HepG2 (cell line): Measurements from ENCODE around the gene MTRR. TPM values are rescaled to one million over a fixed set of nuclear protein-coding genes. Genes with fewer than 3 reads are reported as not detected.
A peak's percentile ranks its signal among the peaks of the same experiment; 100 is the strongest.

Experiments
- ARID2 ChIP-seq: sonication (generic); formaldehyde crosslinking; IDR thresholded peaks from 2 replicates; pipeline ENCODE4 v1.8.1; 2022; ENCODE audit warnings: mild to moderate bottlenecking, missing genetic modification reagents, borderline replicate concordance
- CREM ChIP-seq, 2 experiments: sonication (generic) in 1 of 2; formaldehyde crosslinking in 1 of 2; IDR thresholded peaks; 2 replicates each; pipeline versions ENCODE4 v1.4.0 to v1.6.1; 2016 to 2020; ENCODE audit warnings: antibody characterized with exemption in 1 of 2, mild to moderate bottlenecking in 1 of 2, missing genetic modification reagents in 1 of 2
- DRAP1 ChIP-seq: IDR thresholded peaks from 2 replicates; pipeline ENCODE4 v1.6.1; 2016; ENCODE audit warnings: missing genetic modification reagents, missing compliant biosample characterization
- MATR3 ChIP-seq: sonication (generic); formaldehyde crosslinking; IDR thresholded peaks from 2 replicates; pipeline ENCODE4 v1.4.0; 2020; ENCODE audit warnings: missing genetic modification reagents
- MLXIP ChIP-seq: sonication (generic); formaldehyde crosslinking; IDR thresholded peaks from 2 replicates; pipeline ENCODE4 v1.9.0; 2021; ENCODE audit warnings: missing genetic modification reagents, borderline replicate concordance
- SNRNP70 ChIP-seq: fragments of 200-400 bp; formaldehyde crosslinking; IDR thresholded peaks from 2 replicates; pipeline ENCODE4 v1.6.1; 2017; ENCODE audit warnings: mild to moderate bottlenecking, low read depth, low read length, moderate library complexity
- ZBTB25 ChIP-seq: IDR thresholded peaks from 2 replicates; pipeline ENCODE4 v1.6.1; 2018; ENCODE audit warnings: missing genetic modification reagents
- ZBTB8A ChIP-seq: sonication (generic); formaldehyde crosslinking; IDR thresholded peaks from 2 replicates; pipeline ENCODE4 v1.4.0; 2020; ENCODE audit warnings: mild to moderate bottlenecking, low read depth, missing genetic modification reagents, borderline replicate concordance
- ZFYVE20 ChIP-seq: sonication (generic); formaldehyde crosslinking; IDR thresholded peaks from 2 replicates; pipeline ENCODE4 v1.8.0; 2023; ENCODE audit warnings: low read depth, mild to moderate bottlenecking, moderate library complexity, missing genetic modification reagents, borderline replicate concordance
- ZNF136 ChIP-seq: sonication (generic); formaldehyde crosslinking; IDR thresholded peaks from 2 replicates; pipeline ENCODE4 v1.8.1; 2022; ENCODE audit warnings: low read depth, mild to moderate bottlenecking, moderate library complexity, missing genetic modification reagents
- ZNF609 ChIP-seq: sonication (generic); formaldehyde crosslinking; IDR thresholded peaks from 2 replicates; pipeline ENCODE4 v1.4.0; 2020; ENCODE audit warnings: mild to moderate bottlenecking, missing genetic modification reagents, borderline replicate concordance
- ZNF687 ChIP-seq: sonication (generic); formaldehyde crosslinking; IDR thresholded peaks from 2 replicates; pipeline ENCODE4 v1.5.1; 2020; ENCODE audit warnings: mild to moderate bottlenecking, missing genetic modification reagents, moderate library complexity
- polyA plus RNA-seq, 8 experiments: library from polyadenylated mRNA; depleted of rRNA in 3 of 8; stranded (reverse) in 7 of 8; unstranded in 1 of 8; fragments of >200 nt; fragmentation: Illumina TruSeq in 4 of 8; extraction: Trizol in 4 of 8; gene quantifications; 2 replicates each; pipeline versions ENCODE4 v1.2.1 to v1.2.3, GENCODE V29; 2011 to 2016; ENCODE audit warnings: low read depth in 4 of 8, missing spikeins in 1 of 8, mixed read lengths in 1 of 8; ENCODE audit not compliant: insufficient read depth in 1 of 8
- total RNA-seq, 5 experiments: library from RNA; depleted of rRNA; stranded (reverse); fragments of >200 nt; fragmentation: Illumina TruSeq; extraction: Trizol; gene quantifications; 2 replicates each; pipeline ENCODE4 v1.2.3, GENCODE V29; 2016; ENCODE audit warnings: low read depth in 1 of 5

MTRR gene
- total and polyA plus RNA-seq, 2 of the 13 experiments (the other 11 are each of a cell fraction or from before 2014, with no cell fraction given), result 39.2 to 59.2 TPM

GRCh38 chr5:7868773-7869473, at the start of gene MTRR, which contains the start of gene FASTKD3 (continued):
- TF ChIP-seq DRAP1 (peak; percentile 59; the same call in 1 of the 2 replicates), ZBTB8A (CRISPR knock-in tag) (peak; percentile 36; the same call in 1 of the 2 replicates), ZNF609 (CRISPR knock-in tag) (no peak), SNRNP70 (no peak), ZNF136 (CRISPR knock-in tag) (0 out of 2 replicates have a peak, but pooled peaks have one; percentile 49), ARID2 (CRISPR knock-in tag) (peak; percentile 93), ZNF687 (CRISPR knock-in tag) (peak; percentile 90), CREM (IDR thresholded peaks at IDR 0.05) (peak; percentile 83), CREM (CRISPR knock-in tag; IDR thresholded peaks at IDR 0.05) (no peak), MATR3 (CRISPR knock-in tag) (no peak), MLXIP (CRISPR knock-in tag) (peak; percentile 25; the same call in 1 of the 2 replicates), ZFYVE20 (0 out of 2 replicates have a peak, but pooled peaks have one; percentile 70), ZBTB25 (CRISPR knock-in tag) (no peak)
